ENCODE measurements around the gene RAET1E. TPM values are rescaled to one million over a fixed set of nuclear protein-coding genes. Genes with fewer than 3 reads are reported as not detected.
"Not testable (repeated sequence)": the region's sequence is repeated elsewhere in the genome, so short reads cannot be mapped to it uniquely, and the experiment has no call there.

The RAET1E gene
- total and polyA plus RNA-seq, 4 donors: 0.56 to 0.98 (median 0.93) TPM

GRCh38 chr6:149919834-149920225, 21.9 kb upstream of the RAET1E start:
- Histone ChIP-seq H3K27ac (ENCODE audit: low read depth in 1 of 2, low read length in 1 of 2) (no peak overlapping the region), H3K36me3 (ENCODE audit: control insufficient read depth in 4 of 4, insufficient read depth in 4 of 4, low read length in 4 of 4) (no peaks in the 10 kb centered on the region), H3K27me3 (ENCODE audit: control insufficient read depth in 3 of 3, insufficient read depth in 3 of 3, low read length in 2 of 3) (peaks cover 0 to 6% (median 3%) of the 10 kb centered on the region in 3 donors), H3K9me3 (ENCODE audit: control insufficient read depth in 4 of 4, insufficient read depth in 3 of 4, low read length in 3 of 4) (peaks cover 0 to 2% (median 0%) of the 10 kb centered on the region in 4 donors), H3K4me1 (ENCODE audit: control insufficient read depth in 5 of 5, insufficient read depth in 5 of 5, low read length in 5 of 5) (peaks cover 0 to 10% (median 0%) of the 10 kb centered on the region in 5 donors), H3K4me3 (no peak overlapping the region), H3K9ac (ENCODE audit: insufficient read depth in 1 of 2, low read length in 2 of 2) (no peak overlapping the region)
- TF ChIP-seq CTCF (IDR thresholded peaks at IDR 0.05; ENCODE audit: control extremely low read depth, extremely low read depth): no peak
- ATAC-seq (ENCODE audit: insufficient read depth, low FRiP score): no peak
- 89 to 96% methylated on average over 4 of the region's 4 CpGs for WGBS, 2 donors
- no peak for DNase-seq

- H3K4me1 ChIP-seq (ENCODE audit: control insufficient read depth in 5 of 5, insufficient read depth in 5 of 5, low read length in 5 of 5); H3K27ac ChIP-seq (ENCODE audit: low read depth in 1 of 2, low read length in 1 of 2); H3K4me3 ChIP-seq; H3K36me3 ChIP-seq (ENCODE audit: control insufficient read depth in 4 of 4, insufficient read depth in 4 of 4, low read length in 4 of 4); DNase-seq; ATAC-seq (ENCODE audit: insufficient read depth, low FRiP score); H3K9me3 ChIP-seq (ENCODE audit: control insufficient read depth in 4 of 4, insufficient read depth in 3 of 4, low read length in 3 of 4); H3K27me3 ChIP-seq (ENCODE audit: control insufficient read depth in 3 of 3, insufficient read depth in 3 of 3, low read length in 2 of 3); H3K9ac ChIP-seq (ENCODE audit: insufficient read depth in 1 of 2, low read length in 2 of 2): not testable (repeated sequence)
- WGBS, 2 donors: 83 to 85% methylated on average over 10 to 11 of the region's 11 CpGs
Measured at GRCh38 chr6:149919126-149919833, 21.4 kb upstream of the RAET1E start.

GRCh38 chr6:149918151-149918905, 20.4 kb upstream of the RAET1E start:
- Histone ChIP-seq H3K4me1 (ENCODE audit: control insufficient read depth in 5 of 5, insufficient read depth in 5 of 5, low read length in 5 of 5) (peaks cover 0 to 9% (median 0%) of the 10 kb centered on the region in 5 donors), H3K27ac (ENCODE audit: low read depth in 1 of 2, low read length in 1 of 2) (no peak overlapping the region), H3K36me3 (ENCODE audit: control insufficient read depth in 4 of 4, insufficient read depth in 4 of 4, low read length in 4 of 4) (no peaks in the 10 kb centered on the region), H3K4me3 (no peak overlapping the region), H3K9ac (ENCODE audit: insufficient read depth in 1 of 2, low read length in 2 of 2) (no peak overlapping the region), H3K9me3 (ENCODE audit: control insufficient read depth in 4 of 4, insufficient read depth in 3 of 4, low read length in 3 of 4) (peaks cover 0 to 1% (median 0%) of the 10 kb centered on the region in 4 donors), H3K27me3 (ENCODE audit: control insufficient read depth in 3 of 3, insufficient read depth in 3 of 3, low read length in 2 of 3) (no peaks in the 10 kb centered on the region)
- 86 to 90% methylated on average over 6 of the region's 6 CpGs for WGBS, 2 donors
- TF ChIP-seq CTCF (IDR thresholded peaks at IDR 0.05; ENCODE audit: control extremely low read depth, extremely low read depth): no peak
- DNase-seq (no peak), ATAC-seq (ENCODE audit: insufficient read depth, low FRiP score) (no peak)

GRCh38 chr6:149917679-149918078, 19.8 kb upstream of the RAET1E start:
- Histone ChIP-seq H3K27me3 (ENCODE audit: control insufficient read depth in 3 of 3, insufficient read depth in 3 of 3, low read length in 2 of 3) (no peaks in the 10 kb centered on the region), H3K4me3 (no peak overlapping the region), H3K9ac (ENCODE audit: insufficient read depth in 1 of 2, low read length in 2 of 2) (no peak overlapping the region), H3K9me3 (ENCODE audit: control insufficient read depth in 4 of 4, insufficient read depth in 3 of 4, low read length in 3 of 4) (no peaks in the 10 kb centered on the region), H3K27ac (ENCODE audit: low read depth in 1 of 2, low read length in 1 of 2) (no peak overlapping the region), H3K36me3 (ENCODE audit: control insufficient read depth in 4 of 4, insufficient read depth in 4 of 4, low read length in 4 of 4) (no peaks in the 10 kb centered on the region), H3K4me1 (ENCODE audit: control insufficient read depth in 5 of 5, insufficient read depth in 5 of 5, low read length in 5 of 5) (peaks cover 0 to 5% (median 0%) of the 10 kb centered on the region in 5 donors)
- WGBS, 2 donors: 94 to 98% methylated on average over 2 of the region's 2 CpGs
- TF ChIP-seq CTCF (IDR thresholded peaks at IDR 0.05; ENCODE audit: control extremely low read depth, extremely low read depth): no peak
- ATAC-seq (ENCODE audit: insufficient read depth, low FRiP score): no peak
- DNase-seq: no peak

Data from lung (tissue), 12 donors.